SU-DHL-6 (cell line): ENCODE measurements around the gene PTP4A1.
A peak's percentile ranks its signal among the peaks of the same experiment; 100 is the strongest.

Experiments used
- H2AFZ ChIP-seq: fragments of 200-600 bp; sonication (generic); 2 replicates; pipeline ENCODE4 v1.6.1; 2014; ENCODE audit warnings: low read depth, mild to moderate bottlenecking, moderate library complexity, mixed read lengths, antibody characterized with exemption, low read length; ENCODE audit not compliant: severe bottlenecking
- H3F3A ChIP-seq: fragments of 200-600 bp; shearing (Covaris generic); 2 replicates; pipeline ENCODE4 v1.6.0; 2016; ENCODE audit warnings: antibody characterized with exemption, mild to moderate bottlenecking; ENCODE audit not compliant: insufficient read depth
- H3K27ac ChIP-seq: fragments of 200-600 bp; sonication (generic); 2 replicates; pipeline ENCODE4 v1.5.1; 2016; ENCODE audit warnings: low read depth, mild to moderate bottlenecking, low read length, moderate library complexity, mixed read lengths
- H3K27me3 ChIP-seq: fragments of 200-600 bp; sonication (generic), shearing (Covaris generic); 2 replicates; pipeline ENCODE4 v1.6.0; 2014; ENCODE audit warnings: mild to moderate bottlenecking, low read length
- H3K36me3 ChIP-seq: fragments of 200-600 bp; sonication (generic); 2 replicates; pipeline ENCODE4 v1.6.1; 2014; ENCODE audit warnings: mild to moderate bottlenecking, low read length, mixed read lengths
- H3K4me2 ChIP-seq: fragments of 300-600, 200-600 bp; shearing (Covaris generic), sonication (generic); 2 replicates; pipeline ENCODE4 v1.6.0; 2014; ENCODE audit warnings: low read length, low read depth, mild to moderate bottlenecking; ENCODE audit not compliant: poor library complexity, severe bottlenecking
- H3K4me3 ChIP-seq: fragments of 200-600 bp; sonication (generic); 2 replicates; pipeline ENCODE4 v1.5.1; 2014; ENCODE audit warnings: antibody characterized with exemption, low read length, mild to moderate bottlenecking, mixed read lengths; ENCODE audit not compliant: insufficient read depth, poor library complexity, severe bottlenecking
- H3K79me2 ChIP-seq: fragments of 200-600 bp; sonication (generic); 2 replicates; pipeline ENCODE4 v1.6.1; 2014; ENCODE audit warnings: mild to moderate bottlenecking, low read length, moderate library complexity; ENCODE audit not compliant: insufficient read depth
- H3K9ac ChIP-seq: fragments of 200-600 bp; sonication (generic); 2 replicates; pipeline ENCODE4 v1.7.0; 2014; ENCODE audit warnings: mild to moderate bottlenecking, low read length
- H3K9me2 ChIP-seq: fragments of 200-600 bp; sonication (generic); replicated peaks from 2 replicates; pipeline ENCODE4 v1.6.1; 2014; ENCODE audit warnings: low read length; ENCODE audit not compliant: insufficient read depth
- H3K9me3 ChIP-seq: fragments of 200-600 bp; sonication (generic); 2 replicates; pipeline ENCODE4 v1.6.1; 2014; ENCODE audit warnings: low read length, mixed read lengths; ENCODE audit not compliant: insufficient read depth
- H4K20me1 ChIP-seq: fragments of 200-600 bp; sonication (generic); 2 replicates; pipeline ENCODE4 v1.6.1; 2014; ENCODE audit warnings: low read depth, mild to moderate bottlenecking, antibody characterized with exemption, low read length, moderate library complexity, mixed read lengths
- EZH2phosphoT487 ChIP-seq: fragments of 200-600 bp; sonication (generic), shearing (Covaris generic); conservative IDR thresholded peaks from 2 replicates; pipeline ENCODE4 v1.6.1; 2018; ENCODE audit warnings: mild to moderate bottlenecking, antibody characterized with exemption, low read length, moderate library complexity, mixed read lengths
- TF ChIP-seq, protein P1 (sequence below): fragments of 200-600 bp; sonication (generic); IDR thresholded peaks from one replicate; pipeline ENCODE4 v1.5.1; 2017; ENCODE audit warnings: antibody characterized with exemption, mild to moderate bottlenecking, low read length, moderate library complexity; ENCODE audit not compliant: insufficient read depth, poor library complexity, severe bottlenecking

Gene PTP4A1

DNA sequence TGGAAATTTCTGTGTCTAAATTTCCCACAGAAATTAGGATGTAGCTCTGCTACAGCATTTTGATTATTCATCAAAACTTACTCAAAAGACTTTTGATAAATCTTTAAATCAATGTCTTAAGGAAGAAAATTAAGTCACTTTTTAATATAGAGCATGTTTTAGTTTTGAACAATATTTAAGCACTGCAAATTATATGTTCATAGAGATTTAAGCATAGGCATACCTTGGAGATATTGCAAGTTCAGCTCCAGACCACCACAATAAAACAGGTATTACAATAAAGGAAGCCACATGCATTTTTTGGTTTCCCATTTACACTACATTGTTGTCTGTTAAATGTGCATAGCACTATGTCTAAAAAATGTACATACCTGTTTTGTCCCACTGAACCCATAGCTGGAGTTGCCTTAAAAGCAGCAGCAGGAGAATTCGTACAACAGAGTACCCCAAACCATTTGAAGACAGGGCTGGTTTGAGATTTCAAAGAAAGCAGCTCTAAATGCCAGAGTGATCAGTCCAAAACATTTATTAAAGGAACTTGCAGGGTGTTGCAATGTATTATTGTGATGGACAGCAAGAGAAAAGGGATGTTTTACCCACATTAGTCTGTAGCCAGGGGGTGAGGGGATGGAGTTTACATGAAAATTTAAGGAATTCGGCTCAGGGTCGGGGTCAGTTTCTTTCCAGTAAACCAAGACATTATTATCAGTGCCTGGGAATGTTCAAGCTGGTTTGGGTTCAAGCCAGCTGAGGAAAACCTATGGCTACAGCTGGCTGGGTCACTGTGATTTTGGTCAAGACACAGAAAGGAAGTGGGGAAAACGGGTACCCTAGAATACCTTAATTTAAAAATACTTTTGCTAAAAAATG lies 6.3 kb upstream of the PTP4A1 start:
- Histone ChIP-seq H3K9me2 (no peaks in the 10 kb centered on the region), H3K27me3 (no peaks in the 10 kb centered on the region), H3K9ac (no peak overlapping the region), H4K20me1 (no peaks in the 10 kb centered on the region), H3K4me2 (no peak overlapping the region), H3K27ac (no peak overlapping the region), H3F3A (no peaks in the 10 kb centered on the region), H3K9me3 (no peaks in the 10 kb centered on the region), H3K4me3 (no peak overlapping the region), H3K36me3 (no peaks in the 10 kb centered on the region), H2AFZ (no peak overlapping the region), H3K79me2 (no peaks in the 10 kb centered on the region)
- TF ChIP-seq, protein P1, sequence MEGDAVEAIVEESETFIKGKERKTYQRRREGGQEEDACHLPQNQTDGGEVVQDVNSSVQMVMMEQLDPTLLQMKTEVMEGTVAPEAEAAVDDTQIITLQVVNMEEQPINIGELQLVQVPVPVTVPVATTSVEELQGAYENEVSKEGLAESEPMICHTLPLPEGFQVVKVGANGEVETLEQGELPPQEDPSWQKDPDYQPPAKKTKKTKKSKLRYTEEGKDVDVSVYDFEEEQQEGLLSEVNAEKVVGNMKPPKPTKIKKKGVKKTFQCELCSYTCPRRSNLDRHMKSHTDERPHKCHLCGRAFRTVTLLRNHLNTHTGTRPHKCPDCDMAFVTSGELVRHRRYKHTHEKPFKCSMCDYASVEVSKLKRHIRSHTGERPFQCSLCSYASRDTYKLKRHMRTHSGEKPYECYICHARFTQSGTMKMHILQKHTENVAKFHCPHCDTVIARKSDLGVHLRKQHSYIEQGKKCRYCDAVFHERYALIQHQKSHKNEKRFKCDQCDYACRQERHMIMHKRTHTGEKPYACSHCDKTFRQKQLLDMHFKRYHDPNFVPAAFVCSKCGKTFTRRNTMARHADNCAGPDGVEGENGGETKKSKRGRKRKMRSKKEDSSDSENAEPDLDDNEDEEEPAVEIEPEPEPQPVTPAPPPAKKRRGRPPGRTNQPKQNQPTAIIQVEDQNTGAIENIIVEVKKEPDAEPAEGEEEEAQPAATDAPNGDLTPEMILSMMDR, result no peak
- TF ChIP-seq EZH2phosphoT487, result no peak

DNA sequence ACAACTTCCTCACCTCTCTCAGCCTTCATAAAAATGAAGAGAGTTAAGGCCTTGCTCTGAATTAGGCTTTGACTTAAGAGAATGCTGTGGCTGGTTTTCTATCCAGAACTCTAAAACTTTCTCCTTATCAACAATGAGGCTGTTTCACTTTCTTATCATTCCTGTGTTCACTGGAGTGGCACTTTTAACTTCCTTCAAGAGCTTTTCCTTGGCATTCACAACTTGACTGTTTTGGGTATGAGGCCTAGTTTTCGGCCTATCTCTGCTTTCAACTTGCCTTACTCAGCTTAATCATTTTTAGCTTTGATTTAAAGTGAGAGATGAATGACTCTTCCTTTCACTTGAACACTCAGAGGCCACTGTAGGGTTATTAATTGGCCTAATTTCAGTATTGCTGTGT lies 4.3 kb upstream of the PTP4A1 start:
- no peak overlapping the region for H3K4me3 ChIP-seq
- no peak overlapping the region for H3K9ac ChIP-seq
- no peaks in the 10 kb centered on the region for H4K20me1 ChIP-seq
- H3F3A ChIP-seq, result no peaks in the 10 kb centered on the region
- no peak overlapping the region for H3K27ac ChIP-seq
- no peaks in the 10 kb centered on the region for H3K36me3 ChIP-seq
- H3K9me3 ChIP-seq, result no peaks in the 10 kb centered on the region
- H3K4me2 ChIP-seq, result no peak overlapping the region
- H3K27me3 ChIP-seq, result no peaks in the 10 kb centered on the region
- no peaks in the 10 kb centered on the region for H3K9me2 ChIP-seq
- no peak for TF ChIP-seq EZH2phosphoT487
- TF ChIP-seq, protein P1, result no peak
- H3K79me2 ChIP-seq, result peaks cover 6% of the 10 kb centered on the region
- no peak overlapping the region for H2AFZ ChIP-seq

DNA sequence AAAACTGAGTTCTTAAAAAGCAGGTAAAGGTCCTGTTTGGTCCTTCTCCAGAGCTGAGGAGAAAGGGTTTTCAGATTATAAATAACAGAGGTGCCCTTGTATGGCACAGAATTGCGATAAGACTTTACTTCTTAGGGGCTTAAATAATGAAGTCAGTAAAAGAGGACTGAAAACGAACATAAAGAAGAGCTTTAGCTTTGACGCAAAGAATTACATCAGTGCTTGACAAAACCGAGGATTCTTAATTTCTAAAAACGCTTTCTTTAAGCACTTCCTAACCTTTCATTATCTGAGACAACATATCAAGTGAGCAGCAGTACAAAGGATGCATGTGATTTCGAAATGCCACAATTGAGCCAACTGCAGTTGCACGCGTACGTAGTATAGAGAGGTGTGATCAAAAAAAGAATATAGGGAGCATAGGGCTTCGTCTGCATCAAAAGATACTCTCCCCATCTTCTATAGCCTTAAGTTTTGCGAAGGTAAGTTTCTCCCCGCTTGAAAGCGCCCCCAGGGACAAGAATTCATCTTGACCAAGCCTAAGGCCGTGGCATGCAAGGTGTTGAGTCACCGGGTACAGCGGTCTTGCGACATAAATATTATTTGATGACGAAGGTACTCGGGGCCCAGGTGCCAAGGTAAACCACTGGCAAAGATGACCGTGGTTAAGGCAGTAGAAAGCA lies 778 bp upstream of the PTP4A1 start:
- H2AFZ ChIP-seq, result peak overlapping the region; percentile 89
- peak overlapping the region; percentile 59 for H3K4me3 ChIP-seq
- H3K27me3 ChIP-seq, result no peaks in the 10 kb centered on the region
- peaks cover 8% of the 10 kb centered on the region; the same call in 1 of the 2 replicates for H3F3A ChIP-seq
- H3K9ac ChIP-seq, result peak overlapping the region; percentile 99
- H3K36me3 ChIP-seq, result peaks cover 4% of the 10 kb centered on the region; the same call in 1 of the 2 replicates
- H3K9me2 ChIP-seq, result no peaks in the 10 kb centered on the region
- H3K79me2 ChIP-seq, result peaks cover 40% of the 10 kb centered on the region
- H3K9me3 ChIP-seq, result no peaks in the 10 kb centered on the region
- H3K4me2 ChIP-seq, result peak overlapping the region; percentile 76
- peaks cover 24% of the 10 kb centered on the region for H4K20me1 ChIP-seq
- no peak for TF ChIP-seq EZH2phosphoT487
- TF ChIP-seq, protein P1, result no peak
- peak overlapping the region; percentile 35; the same call in 1 of the 2 replicates for H3K27ac ChIP-seq
